T-helper 1 cell treated with Interleukin-12 subunit alpha and Interleukin-12 subunit beta and Interleukin-4 antibody, amounts not matched to agents 30 μg/mL and 1 μg/mL, for 36 hours (primary cell): ENCODE results near the gene SKIDA1.
A peak's percentile ranks its signal among the peaks of the same experiment; 100 is the strongest.

Source experiments
- H3K27ac Mint-ChIP-seq: one replicate; pipeline ENCODE4 v1.8.0; 2021; ENCODE audit warnings: mild to moderate bottlenecking, mixed read lengths
- H3K27me3 Mint-ChIP-seq: one replicate; pipeline ENCODE4 v1.8.0; 2021; ENCODE audit warnings: low read depth, mixed read lengths
- H3K36me3 Mint-ChIP-seq: one replicate; pipeline ENCODE4 v1.8.0; 2021; ENCODE audit warnings: low read depth, mixed read lengths
- H3K4me1 Mint-ChIP-seq: one replicate; pipeline ENCODE4 v1.8.0; 2021; ENCODE audit warnings: low read depth, mixed read lengths
- H3K4me3 Mint-ChIP-seq: one replicate; pipeline ENCODE4 v1.8.0; 2021; ENCODE audit warnings: mild to moderate bottlenecking, moderate library complexity, mixed read lengths
- H3K9me3 Mint-ChIP-seq: one replicate; pipeline ENCODE4 v1.8.0; 2021; ENCODE audit warnings: mixed read lengths

SKIDA1 gene

GRCh38 chr10:21505711-21506278 lies 19.7 kb downstream of the SKIDA1 start:
- no peaks in the 10 kb centered on the region for H3K9me3 Mint-ChIP-seq
- H3K27me3 Mint-ChIP-seq: peaks cover 75% of the 10 kb centered on the region
- H3K4me3 Mint-ChIP-seq: no peak overlapping the region
- H3K27ac Mint-ChIP-seq: no peak overlapping the region
- H3K4me1 Mint-ChIP-seq: no peaks in the 10 kb centered on the region
- H3K36me3 Mint-ChIP-seq: no peaks in the 10 kb centered on the region

- Mint-ChIP-seq H3K27ac (no peak overlapping the region), H3K4me1 (no peaks in the 10 kb centered on the region), H3K36me3 (no peaks in the 10 kb centered on the region), H3K9me3 (no peaks in the 10 kb centered on the region), H3K4me3 (no peak overlapping the region), H3K27me3 (peaks cover 85% of the 10 kb centered on the region)
Observed at GRCh38 chr10:21503542-21503941, 21.9 kb downstream of the SKIDA1 start.

DNA sequence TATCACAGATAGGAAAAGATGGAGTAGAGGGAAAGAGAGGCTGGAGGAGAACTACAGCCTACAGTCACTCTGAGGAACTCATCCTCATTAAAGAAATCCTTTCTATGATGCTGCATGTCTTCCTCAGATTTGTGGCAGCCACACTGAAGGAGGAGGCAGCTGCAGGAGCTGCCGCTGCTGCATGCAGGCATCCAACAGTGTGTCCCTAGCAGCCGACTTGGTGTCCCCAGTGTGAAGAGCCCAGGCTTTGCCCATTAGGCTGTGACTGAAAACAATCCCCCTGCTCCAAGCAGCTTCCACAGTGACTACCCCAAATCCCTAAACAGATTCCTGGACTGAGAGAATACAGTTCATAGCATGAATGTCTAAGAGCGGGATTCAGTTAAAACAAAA lies 23.1 kb downstream of the SKIDA1 start:
- Mint-ChIP-seq H3K27me3 (peaks cover 87% of the 10 kb centered on the region), H3K4me3 (no peak overlapping the region), H3K4me1 (peaks cover 3% of the 10 kb centered on the region), H3K9me3 (no peaks in the 10 kb centered on the region), H3K36me3 (no peaks in the 10 kb centered on the region), H3K27ac (no peak overlapping the region)

- Mint-ChIP-seq H3K9me3 (no peaks in the 10 kb centered on the region), H3K36me3 (no peaks in the 10 kb centered on the region), H3K27me3 (peaks cover 88% of the 10 kb centered on the region)
Observed at GRCh38 chr10:21501731-21502347, 23.6 kb downstream of the SKIDA1 start.

DNA sequence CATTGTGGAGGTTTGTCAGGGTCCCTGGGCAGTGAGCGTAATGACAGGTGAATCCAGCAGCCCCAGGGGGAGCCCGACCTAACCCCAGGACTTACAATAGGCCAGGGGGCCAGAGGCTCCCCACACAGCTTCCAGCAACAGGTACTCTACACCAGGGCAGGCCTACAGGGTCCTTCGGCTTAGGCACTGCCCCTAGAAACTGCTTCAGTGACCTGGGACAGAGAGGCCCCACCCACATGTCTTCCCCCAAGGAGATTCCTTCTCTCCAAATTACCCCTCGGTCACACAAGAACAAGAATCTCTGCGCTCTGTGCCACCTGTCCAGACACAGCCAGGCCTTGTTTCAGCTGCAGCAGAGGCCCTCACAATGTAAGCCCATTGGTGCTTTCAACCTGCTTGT lies 24.4 kb downstream of the SKIDA1 start:
- no peak overlapping the region for H3K4me3 Mint-ChIP-seq
- peaks cover 4% of the 10 kb centered on the region for H3K4me1 Mint-ChIP-seq
- no peaks in the 10 kb centered on the region for H3K9me3 Mint-ChIP-seq
- H3K27ac Mint-ChIP-seq: no peak overlapping the region
- peaks cover 81% of the 10 kb centered on the region for H3K27me3 Mint-ChIP-seq
- no peaks in the 10 kb centered on the region for H3K36me3 Mint-ChIP-seq

More at GRCh38 chr10:21501731-21502347, 23.6 kb downstream of the SKIDA1 start:
- H3K4me1 Mint-ChIP-seq: peaks cover 3% of the 10 kb centered on the region
- H3K4me3 Mint-ChIP-seq: no peak overlapping the region
- no peak overlapping the region for H3K27ac Mint-ChIP-seq

DNA sequence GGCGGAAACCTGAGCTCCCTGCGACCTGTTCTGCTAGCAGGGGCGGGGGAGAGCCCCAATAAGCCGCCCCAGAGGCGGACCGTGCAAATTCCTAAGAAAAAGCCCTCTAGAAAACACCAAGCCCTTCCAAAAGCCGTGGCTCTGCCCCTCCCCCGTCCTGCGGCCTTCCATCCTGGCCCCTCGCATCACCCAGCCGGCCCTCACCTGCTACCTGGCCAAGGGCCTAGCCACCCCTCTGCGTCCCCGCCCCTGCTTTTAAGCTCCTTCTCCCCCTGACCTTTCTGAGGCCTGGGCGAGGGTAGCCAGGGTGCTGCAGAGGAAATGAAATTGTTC lies 24.9 kb downstream of the SKIDA1 start:
- peaks cover 76% of the 10 kb centered on the region for H3K27me3 Mint-ChIP-seq
- H3K4me1 Mint-ChIP-seq: peaks cover 5% of the 10 kb centered on the region
- no peaks in the 10 kb centered on the region for H3K36me3 Mint-ChIP-seq
- no peak overlapping the region for H3K27ac Mint-ChIP-seq
- no peaks in the 10 kb centered on the region for H3K9me3 Mint-ChIP-seq
- no peak overlapping the region for H3K4me3 Mint-ChIP-seq

DNA sequence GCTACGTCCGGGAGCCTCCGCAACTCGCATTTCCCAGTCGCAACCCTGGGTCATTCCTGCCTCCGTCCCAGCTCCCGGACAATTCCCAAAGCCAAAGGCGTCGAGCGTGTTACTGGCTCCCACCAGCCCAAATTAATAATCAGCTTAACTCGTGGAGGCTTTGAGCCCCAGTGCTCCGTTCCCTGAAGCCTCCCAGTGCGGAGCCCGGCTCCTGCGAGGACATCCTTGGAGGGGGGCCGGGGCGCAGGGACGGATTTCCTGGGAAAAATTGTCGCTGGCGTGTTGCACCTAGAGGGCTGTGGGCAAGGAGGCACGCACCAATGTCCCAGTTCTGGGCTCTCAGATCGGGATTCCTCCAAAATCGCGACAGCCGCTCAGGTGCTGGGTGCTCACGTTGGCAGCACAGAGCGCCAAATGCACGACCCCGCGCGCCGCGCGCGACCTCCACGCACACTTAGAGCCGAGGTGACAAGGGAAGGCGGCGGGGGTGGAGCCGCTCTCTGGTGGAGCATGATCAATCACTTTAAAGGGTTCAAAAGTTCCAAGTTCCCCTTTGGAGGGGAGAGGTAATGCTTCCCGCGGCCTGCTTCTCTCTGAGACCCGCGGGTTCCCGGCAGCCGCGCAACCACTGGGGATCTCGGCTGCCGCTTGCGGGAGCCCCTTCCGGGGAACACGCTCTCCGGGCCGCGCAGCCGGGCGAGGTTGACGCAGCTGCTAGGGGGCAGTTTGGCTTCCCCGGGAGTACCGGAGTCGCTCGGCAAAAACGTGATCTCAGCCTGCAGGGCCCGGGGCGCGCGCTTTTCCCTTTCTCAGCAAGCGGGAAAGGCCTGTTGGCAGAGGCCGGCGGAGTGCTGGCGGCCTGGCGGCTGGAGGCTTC lies 25.5 kb downstream of the SKIDA1 start:
- Mint-ChIP-seq H3K9me3 (no peaks in the 10 kb centered on the region), H3K4me1 (peaks cover 10% of the 10 kb centered on the region), H3K27ac (no peak overlapping the region), H3K4me3 (no peak overlapping the region), H3K27me3 (peaks cover 79% of the 10 kb centered on the region), H3K36me3 (no peaks in the 10 kb centered on the region)

DNA sequence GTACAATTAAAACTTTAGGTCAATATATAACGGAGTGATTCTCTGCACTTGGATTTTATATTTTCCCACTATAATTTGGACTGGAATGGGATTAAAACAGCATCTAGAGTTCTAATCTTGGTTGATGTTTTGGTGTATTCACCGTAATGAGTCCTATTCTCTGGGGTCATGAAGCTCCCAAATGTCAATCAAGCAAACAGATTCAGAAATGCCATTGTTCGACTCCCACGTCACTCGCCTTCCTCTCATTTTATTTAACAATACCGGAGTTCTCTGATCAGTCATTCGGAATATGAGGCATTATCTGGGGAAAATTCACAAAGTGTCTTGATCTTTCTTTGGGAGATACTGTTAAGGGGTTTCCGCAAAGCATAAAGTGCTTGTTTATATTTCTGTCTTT lies 26.5 kb downstream of the SKIDA1 start:
- Mint-ChIP-seq H3K9me3 (no peaks in the 10 kb centered on the region), H3K4me3 (no peak overlapping the region), H3K27ac (no peak overlapping the region), H3K27me3 (peaks cover 77% of the 10 kb centered on the region), H3K4me1 (peaks cover 14% of the 10 kb centered on the region), H3K36me3 (no peaks in the 10 kb centered on the region)

DNA sequence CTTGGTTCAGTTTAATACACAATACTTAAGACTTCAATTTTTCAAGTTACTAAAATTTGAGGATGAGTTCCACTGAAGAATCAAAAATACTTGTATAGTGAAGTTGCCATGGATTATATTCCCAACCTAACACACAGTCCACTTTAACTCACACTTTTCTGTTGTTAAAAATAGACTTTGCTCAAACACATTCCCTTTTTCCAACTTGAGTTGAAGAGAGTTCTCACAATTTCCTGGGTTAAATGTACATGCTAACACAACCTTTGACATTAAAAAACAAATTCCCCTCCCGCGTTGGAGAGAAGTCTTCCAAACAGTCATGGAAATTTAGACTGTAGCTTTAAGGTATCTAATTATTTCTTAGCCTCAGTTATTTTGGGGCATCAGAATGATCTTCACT lies 27.1 kb downstream of the SKIDA1 start:
- Mint-ChIP-seq H3K27me3 (peaks cover 77% of the 10 kb centered on the region), H3K36me3 (no peaks in the 10 kb centered on the region), H3K9me3 (no peaks in the 10 kb centered on the region), H3K27ac (no peak overlapping the region), H3K4me3 (peak overlapping the region; percentile 39), H3K4me1 (peaks cover 18% of the 10 kb centered on the region)

GRCh38 chr10:21497177-21497807 lies 28.2 kb downstream of the SKIDA1 start:
- H3K27me3 Mint-ChIP-seq: peaks cover 78% of the 10 kb centered on the region

DNA sequence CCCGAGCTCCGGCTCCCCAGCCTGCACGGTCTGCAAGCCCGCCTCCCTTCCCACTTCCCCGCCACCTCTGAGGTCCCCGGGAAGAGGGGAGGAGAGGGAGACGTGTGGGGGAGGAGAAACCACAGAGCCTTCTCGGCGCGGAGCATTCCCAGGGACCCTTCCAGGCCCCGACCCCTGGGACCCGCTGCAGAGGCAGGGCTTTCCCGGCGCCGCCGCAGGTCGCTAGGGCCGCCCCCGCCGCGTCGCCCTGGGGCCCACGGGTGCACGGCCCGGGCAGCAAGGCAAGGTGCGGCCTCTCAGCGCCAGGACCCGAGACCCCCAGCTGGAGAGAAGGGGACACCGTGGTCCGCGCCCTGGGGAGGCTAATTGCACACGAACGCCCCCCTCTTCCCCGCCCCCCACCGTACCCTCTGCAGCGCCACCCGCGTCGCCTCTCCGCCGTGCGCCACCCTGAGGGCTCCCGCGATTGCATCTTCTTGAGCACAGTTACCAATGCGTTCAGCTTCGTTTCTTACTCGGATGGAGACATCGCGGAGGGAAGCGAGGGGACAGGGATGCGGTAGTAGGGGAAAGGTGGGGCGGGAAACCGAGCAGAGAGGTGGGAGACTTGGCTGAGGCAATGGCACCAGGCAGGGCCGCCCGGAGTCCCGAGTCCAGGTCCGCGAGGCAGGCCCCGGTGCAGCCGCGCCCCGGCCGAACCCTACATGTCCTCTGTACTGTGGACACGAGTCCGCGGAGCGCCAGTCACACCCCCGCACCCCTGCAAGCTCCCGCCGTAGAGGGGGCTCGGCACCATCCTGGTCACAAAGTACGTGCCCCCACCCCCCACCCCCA lies 28.9 kb downstream of the SKIDA1 start:
- Mint-ChIP-seq H3K27me3 (peaks cover 77% of the 10 kb centered on the region), H3K36me3 (no peaks in the 10 kb centered on the region), H3K27ac (no peak overlapping the region), H3K4me3 (peak overlapping the region; percentile 83), H3K4me1 (peaks cover 18% of the 10 kb centered on the region), H3K9me3 (no peaks in the 10 kb centered on the region)

More at GRCh38 chr10:21497177-21497807, 28.2 kb downstream of the SKIDA1 start:
- no peak overlapping the region for H3K27ac Mint-ChIP-seq
- no peaks in the 10 kb centered on the region for H3K36me3 Mint-ChIP-seq
- peaks cover 18% of the 10 kb centered on the region for H3K4me1 Mint-ChIP-seq
- H3K9me3 Mint-ChIP-seq: no peaks in the 10 kb centered on the region
- peak overlapping the region; percentile 54 for H3K4me3 Mint-ChIP-seq

DNA sequence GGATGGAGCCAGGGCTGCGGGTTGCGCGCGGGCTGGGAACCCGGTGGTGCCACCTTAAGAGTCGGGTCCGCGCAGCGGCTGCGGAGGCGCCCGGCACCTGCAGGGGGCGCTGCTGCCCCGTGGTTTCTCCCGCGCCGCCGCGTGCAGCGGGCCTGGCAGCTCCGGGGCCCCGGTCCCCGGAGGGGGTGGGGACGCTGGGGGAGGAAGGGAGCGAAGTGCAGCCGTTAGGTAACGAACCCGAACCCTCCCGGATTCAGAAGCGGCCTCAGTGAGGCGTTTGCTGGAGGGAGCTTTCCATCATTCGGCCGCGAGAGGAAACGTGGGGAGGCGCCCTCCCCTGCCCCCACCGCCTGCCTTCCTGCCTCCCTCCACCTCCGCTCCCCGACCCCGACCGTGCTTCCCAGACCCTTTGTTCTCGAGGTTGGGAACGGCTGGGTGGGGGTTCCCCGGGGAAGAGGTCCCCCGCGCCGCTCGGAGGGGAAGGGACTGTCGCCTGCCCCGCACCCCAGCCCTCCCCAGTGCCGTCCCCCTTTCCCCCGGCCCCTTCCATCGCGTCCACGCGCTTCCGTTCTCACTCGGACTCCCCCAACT lies 29.6 kb downstream of the SKIDA1 start:
- Mint-ChIP-seq H3K4me3 (peak overlapping the region; percentile 86), H3K27me3 (peaks cover 76% of the 10 kb centered on the region), H3K4me1 (peaks cover 18% of the 10 kb centered on the region), H3K36me3 (no peaks in the 10 kb centered on the region), H3K9me3 (no peaks in the 10 kb centered on the region), H3K27ac (no peak overlapping the region)

DNA sequence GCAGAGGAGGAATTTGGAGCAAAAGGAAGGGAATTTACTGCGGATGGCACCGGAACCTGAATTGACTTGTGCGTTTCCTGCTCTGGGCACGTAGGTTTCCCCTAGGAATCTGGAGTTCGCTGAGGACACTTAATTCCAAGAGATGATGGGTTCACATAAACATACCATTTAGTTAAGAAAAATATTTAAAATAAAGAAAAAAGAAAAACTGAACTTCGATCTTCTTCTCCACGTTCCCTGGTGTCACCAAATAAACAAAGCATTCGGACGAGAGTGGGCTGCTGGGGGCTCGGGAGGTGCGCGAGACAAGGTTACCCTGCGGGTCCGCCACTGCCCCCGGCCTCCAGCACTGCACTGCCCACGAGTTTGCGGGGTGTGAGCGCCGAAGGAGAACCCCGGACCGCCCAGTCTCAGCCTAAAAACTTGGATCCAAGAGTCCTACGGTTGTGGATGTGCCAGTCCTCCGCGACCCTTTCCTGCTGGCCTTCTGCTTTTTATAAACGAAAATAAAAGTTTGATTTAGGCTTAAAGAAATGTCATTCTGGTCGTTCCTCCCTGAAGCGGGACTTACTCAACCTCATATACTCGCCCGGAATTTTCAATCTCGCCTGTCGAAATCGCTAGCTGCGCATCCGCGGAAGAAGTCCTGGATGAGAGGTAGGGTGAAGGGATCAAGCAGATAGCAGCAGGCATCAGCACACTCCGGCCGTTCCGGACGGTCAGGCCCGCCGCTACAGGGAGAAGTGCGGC lies 30.3 kb downstream of the SKIDA1 start:
- Mint-ChIP-seq H3K4me3 (peak overlapping the region; percentile 86), H3K4me1 (peaks cover 18% of the 10 kb centered on the region), H3K27ac (no peak overlapping the region), H3K27me3 (peaks cover 74% of the 10 kb centered on the region), H3K36me3 (no peaks in the 10 kb centered on the region), H3K9me3 (no peaks in the 10 kb centered on the region)
